Panc1 (cell line): ENCODE data around the gene RNF144A.

Source experiments
- CTCF ChIP-seq: fragments of 450-650 bp; IDR thresholded peaks from 2 replicates; pipeline ENCODE4 v1.5.1; 2017; ENCODE audit warnings: mild to moderate bottlenecking
- POLR2AphosphoS5 ChIP-seq: IDR thresholded peaks from 2 replicates; pipeline ENCODE4 v1.6.1; 2012; ENCODE audit warnings: mild to moderate bottlenecking, low read depth, low read length, moderate library complexity
- REST ChIP-seq, 2 experiments: IDR thresholded peaks; 2 replicates each; pipeline ENCODE4 v1.6.1; 2011 to 2012; ENCODE audit warnings: low read depth in 2 of 2, control low read depth in 1 of 2, low read length in 1 of 2, mild to moderate bottlenecking in 1 of 2, moderate library complexity in 1 of 2; ENCODE audit not compliant: insufficient read depth in 1 of 2

- TF ChIP-seq CTCF (no peak), POLR2AphosphoS5 (no peak), REST (IDR thresholded peaks at IDR 0.05; ENCODE audit: insufficient read depth in 1 of 2, low read depth in 2 of 2, low read length in 1 of 2) (no peak)
Measured at GRCh38 chr2:6888724-6889123, 28.5 kb upstream of the RNF144A start.
